A204.1 (cell line): Measurements from ENCODE around the gene IMPA2.
"Not testable (repeated sequence)": the region's sequence is repeated elsewhere in the genome, so short reads cannot be mapped to it uniquely, and the experiment has no call there.

ENCODE experiments used
- FAIRE-seq: peaks from 2 replicates; lab custom pipeline; 2012; peaks lifted over from hg19 to GRCh38; lab: Jason Lieb, UNC

IMPA2 gene

GRCh38 chr18:12030670-12031069 is 49.4 kb downstream of the IMPA2 start:
- no peak for FAIRE-seq

DNA sequence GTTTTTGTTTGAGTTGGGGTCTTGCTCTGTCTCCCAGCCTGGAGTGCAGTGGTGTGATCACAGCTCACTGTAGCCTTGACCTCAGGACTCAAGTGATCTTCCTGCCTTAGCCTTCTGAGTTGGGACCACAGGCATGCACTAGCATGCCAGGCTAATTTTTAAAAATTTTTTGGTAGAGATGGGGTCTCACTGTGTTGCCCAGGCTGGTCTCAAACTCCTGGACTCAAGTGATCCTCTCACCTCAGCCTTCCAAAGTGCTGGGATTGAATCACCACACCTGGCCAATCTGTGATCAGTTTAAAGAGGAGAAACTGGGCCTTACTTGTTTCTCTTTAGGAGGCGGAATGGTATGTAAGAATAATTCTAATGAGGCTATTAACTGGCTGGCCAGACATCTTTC is 49.9 kb downstream of the IMPA2 start:
- FAIRE-seq: no peak

- FAIRE-seq: no peak
Observed at GRCh38 chr18:12031846-12032245, 50.5 kb downstream of the IMPA2 start.

GRCh38 chr18:12032786-12033642 is 51.7 kb downstream of the IMPA2 start:
- no peak for FAIRE-seq

DNA sequence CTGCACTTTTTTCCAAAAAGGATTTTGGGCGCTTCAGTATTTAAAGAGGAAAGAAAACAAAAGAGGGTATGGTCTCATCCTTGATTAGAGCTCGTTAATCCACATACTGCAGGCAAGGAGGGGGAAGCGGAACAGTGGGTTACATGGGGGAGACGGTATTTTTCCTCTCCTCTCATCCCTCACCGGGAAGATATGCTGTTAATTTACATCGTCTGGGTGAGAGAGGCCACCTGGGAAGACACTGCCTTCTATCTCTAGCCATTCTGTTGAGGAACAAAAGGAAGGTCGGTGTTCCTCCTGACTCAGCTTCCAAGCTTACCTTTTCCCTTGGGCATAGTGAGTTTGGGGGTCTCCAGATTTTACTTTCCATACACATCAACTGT is 52.3 kb downstream of the IMPA2 start:
- FAIRE-seq: no peak

- no peak for FAIRE-seq
Observed at GRCh38 chr18:12034241-12035100, 53.2 kb downstream of the IMPA2 start.

GRCh38 chr18:12035481-12035880 is 54.2 kb downstream of the IMPA2 start:
- no peak for FAIRE-seq

GRCh38 chr18:12036201-12036751 is 55.0 kb downstream of the IMPA2 start:
- no peak for FAIRE-seq

DNA sequence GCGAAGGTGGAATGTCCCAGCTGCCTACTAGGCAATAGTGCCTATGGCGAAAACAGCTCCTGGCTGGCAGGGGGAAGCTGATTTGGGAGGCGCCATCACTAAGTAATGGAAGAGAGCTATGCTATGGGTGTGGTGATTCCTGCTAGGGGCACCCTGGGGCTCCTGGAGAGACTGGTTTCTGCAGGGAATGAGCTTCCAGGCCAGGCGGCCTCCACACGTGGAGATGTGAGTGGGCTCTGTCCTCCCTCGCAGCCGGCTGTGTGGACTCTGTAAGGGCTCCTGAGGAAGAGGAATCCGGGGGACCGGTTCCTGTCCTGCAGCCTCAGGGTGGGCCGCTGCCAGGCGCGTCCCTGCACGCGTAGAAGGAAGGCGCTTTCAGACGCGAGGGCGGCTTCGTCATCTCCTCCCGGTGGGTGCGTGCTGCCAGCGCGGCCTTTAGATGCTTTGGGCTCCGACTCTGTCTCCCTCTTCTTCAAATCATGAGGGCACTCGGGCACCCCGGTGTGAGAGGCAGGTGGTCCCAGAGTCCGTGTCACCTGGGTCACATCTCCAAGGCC is 56.9 kb downstream of the IMPA2 start:
- no peak for FAIRE-seq

DNA sequence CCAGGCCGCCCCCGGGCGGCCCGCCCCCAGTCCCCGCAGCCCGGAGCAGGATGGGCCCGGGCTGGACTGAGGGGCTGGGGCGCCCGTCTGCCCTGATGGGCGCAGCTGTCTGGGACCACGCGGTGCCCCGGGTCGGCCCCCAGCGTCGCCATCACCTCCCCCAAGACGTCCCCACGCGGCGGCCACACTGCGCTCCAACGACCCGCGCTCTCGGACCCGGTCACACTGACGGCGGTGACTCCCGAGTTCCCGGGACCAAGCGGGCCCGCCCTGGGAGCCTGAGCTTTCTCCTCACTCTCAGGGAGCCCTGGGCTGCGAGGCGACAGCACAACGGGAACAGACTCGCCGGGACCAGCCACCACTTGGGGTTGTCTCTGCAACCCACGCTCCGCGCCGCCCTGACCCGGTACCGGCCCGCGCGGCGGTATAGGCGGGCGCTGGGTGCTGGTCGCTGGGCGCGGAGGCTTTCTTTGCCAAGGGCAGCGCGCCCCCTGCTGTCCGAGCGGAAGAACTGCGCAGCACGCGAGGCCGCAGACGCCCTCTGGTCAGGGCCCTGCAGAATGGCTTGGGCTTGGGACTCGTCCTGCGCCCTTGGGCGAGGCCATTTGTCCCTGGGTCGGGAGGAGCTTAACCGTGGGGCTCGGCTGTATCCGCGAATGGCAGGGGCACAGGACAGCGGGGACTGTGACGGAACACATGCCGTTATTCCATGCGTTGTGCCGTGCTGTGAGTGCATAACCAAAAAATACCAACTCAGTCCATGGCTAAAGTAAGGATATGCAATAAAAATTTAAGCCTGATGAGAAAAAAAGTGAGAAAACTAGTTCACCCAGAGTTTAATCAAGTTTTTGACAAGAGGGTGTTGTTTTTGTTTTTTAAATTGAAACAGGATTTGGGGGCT is 57.6 kb downstream of the IMPA2 start:
- FAIRE-seq: no peak

GRCh38 chr18:12039540-12039930 is 58.2 kb downstream of the IMPA2 start:
- not testable (repeated sequence) for FAIRE-seq

GRCh38 chr18:12041561-12041960 is 60.3 kb downstream of the IMPA2 start:
- FAIRE-seq: no peak

DNA sequence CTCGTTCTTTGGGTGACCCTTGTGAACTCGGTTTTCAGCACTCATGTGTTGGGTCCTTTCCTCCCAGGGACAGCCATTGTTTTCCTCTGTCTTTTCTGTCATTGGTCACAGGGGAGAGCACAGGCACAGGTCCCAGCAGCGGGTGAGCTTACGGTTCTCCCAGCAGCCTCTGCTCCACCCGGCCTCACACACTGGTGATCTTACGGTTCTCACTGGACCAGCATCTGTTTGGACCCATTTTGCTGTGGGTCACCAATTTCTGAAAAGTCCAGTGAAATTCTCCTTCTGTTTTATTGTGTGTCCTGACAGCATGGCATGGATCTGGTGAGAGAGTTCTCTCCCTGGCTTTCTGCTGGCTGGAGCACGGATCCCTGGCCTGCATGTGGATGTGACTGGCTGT is 62.5 kb downstream of the IMPA2 start:
- no peak for FAIRE-seq

DNA sequence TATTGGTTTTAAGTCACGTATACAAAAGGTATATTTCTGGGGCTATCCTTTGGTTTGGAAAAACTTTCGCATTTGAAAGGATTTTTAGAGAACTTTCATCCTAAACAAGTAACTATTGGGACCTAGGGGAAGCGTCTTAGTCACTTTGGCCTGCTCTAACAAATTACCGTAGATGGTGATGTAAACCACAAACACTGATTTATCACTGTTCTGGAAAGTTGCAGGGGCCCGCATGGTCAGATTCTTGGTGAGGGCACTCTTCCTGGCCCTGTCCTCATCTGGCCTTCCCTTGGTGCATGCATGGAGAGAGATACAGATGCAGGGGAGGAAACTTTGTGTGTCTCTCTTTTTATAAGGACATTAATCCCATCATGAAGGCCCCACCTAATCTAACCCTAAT is 63.3 kb downstream of the IMPA2 start:
- FAIRE-seq: no peak

- FAIRE-seq: no peak
Observed at GRCh38 chr18:12046046-12046750, 64.9 kb downstream of the IMPA2 start.

DNA sequence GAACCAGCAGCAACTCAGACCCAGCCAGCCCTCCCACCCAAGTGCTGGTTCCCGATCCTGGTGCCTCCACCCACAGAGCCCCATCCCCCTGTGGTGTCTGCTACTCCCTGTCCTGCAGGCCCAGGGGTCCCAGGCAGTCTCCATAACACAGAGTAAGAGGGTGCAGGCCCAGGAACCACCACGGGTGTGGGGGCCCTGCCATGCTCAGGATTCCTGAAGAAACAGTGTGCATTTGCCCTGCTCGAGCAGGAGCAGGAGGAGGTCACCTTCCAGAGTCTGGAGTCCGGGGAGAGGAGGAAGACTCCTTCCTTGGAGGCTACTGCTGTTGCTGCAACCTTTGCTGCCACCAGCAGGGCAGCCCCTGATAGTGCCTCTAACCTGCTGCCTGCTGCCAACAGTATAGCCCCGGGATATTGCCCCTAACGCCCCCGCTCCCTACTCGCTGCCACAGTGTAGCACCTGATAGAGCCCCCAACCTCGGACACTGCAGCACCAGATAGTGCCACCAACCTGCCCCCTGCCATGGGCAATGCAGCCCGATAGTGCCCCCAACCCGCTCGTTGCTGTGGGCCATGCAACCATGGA is 65.5 kb downstream of the IMPA2 start:
- FAIRE-seq: no peak

GRCh38 chr18:12048010-12048826 is 66.9 kb downstream of the IMPA2 start:
- no peak for FAIRE-seq

DNA sequence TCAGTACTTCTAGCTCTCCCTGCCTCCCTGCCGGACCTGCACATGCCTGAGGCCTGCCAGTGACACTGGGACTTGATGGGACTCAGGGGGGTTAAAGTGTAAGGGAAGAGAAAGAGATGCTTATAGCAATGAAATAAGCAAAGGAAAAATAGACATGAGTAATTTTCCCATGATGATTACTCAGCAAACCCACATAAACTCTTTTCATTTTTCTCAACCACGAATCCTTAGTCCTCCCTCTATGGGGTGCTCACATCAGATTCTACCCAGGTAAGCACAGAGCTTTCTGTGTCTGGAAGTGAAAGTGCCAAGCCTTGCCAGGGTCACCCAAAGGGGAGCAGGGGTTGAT is 67.5 kb downstream of the IMPA2 start:
- FAIRE-seq: no peak

DNA sequence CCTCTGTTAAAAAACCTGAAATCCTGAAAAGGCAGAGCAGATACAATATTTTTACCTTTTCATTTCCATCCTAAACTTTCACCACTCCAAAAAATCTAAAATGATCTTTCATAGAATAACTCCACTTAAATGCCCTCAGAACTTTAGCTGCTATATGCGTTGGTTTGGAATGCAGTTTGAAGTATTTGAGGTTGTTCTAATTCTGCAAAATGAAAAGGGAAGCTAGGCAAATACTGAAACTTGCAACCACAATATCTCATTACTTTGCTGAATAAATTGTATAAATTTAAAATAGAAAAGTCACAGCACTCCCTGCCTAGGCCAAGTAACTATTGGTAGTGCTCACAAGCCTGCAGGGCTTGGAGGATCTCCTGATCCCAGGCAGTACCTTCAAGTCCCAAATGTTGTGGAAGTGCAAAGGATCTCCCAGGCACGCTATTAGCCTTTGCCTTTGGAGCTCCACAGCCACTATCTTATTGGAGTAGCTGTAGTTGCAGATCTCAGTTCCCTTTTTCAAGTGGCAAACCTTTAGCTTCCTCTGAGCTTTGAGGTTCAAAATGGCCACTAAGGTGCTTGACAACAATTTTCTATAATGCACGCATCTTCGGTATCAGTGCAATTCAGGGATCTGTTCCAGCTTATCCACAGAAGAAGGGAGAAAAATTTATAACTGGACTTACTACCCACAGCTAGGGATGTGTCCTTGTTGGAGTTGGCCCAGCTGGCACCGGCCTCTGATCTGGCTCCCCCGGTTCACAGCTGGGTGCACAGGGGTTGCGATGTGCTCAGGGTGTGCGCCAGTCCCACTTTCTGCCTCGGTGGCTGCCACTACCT is 68.9 kb downstream of the IMPA2 start:
- no peak for FAIRE-seq
